Left renal cortex interstitium (tissue), 4 donors: ENCODE measurements around the gene FHIT. TPM values are rescaled to one million over a fixed set of nuclear protein-coding genes. Genes with fewer than 3 reads are reported as not detected.
"Not testable (repeated sequence)": the region's sequence is repeated elsewhere in the genome, so short reads cannot be mapped to it uniquely, and the experiment has no call there.

Source experiments
- DNase-seq, 4 donors: peaks; one replicate each; pipeline ENCODE4 v3.0.0-alpha.2; 2013; ENCODE audit warnings: low read depth in 4 of 4, low spot score in 2 of 4, missing footprints in 1 of 4
- polyA plus RNA-seq, 4 donors: library from polyadenylated mRNA; unstranded; fragments of 120-200 nt; gene quantifications; one replicate each; pipeline ENCODE4 v1.2.1, GENCODE V29; 2013; ENCODE audit not compliant: insufficient read length in 4 of 4

FHIT gene
- polyA plus RNA-seq, 4 donors: 23.4 to 29.9 (median 26.0) TPM

- DNase-seq: no peak
These were observed 19.6 kb downstream of the FHIT start for GRCh38 chr3:61231693-61232092.

GRCh38 chr3:61227799-61228198, 23.5 kb downstream of the FHIT start:
- DNase-seq: no peak

- DNase-seq: no peak
These were observed 25.0 kb downstream of the FHIT start for GRCh38 chr3:61226166-61226686.

GRCh38 chr3:61224823-61225222, 26.4 kb downstream of the FHIT start:
- DNase-seq: no peak

GRCh38 chr3:61223451-61223850, 27.8 kb downstream of the FHIT start:
- no peak for DNase-seq

- DNase-seq: no peak
These were observed 28.8 kb downstream of the FHIT start for GRCh38 chr3:61222467-61222866.

GRCh38 chr3:61221759-61222362, 29.4 kb downstream of the FHIT start:
- no peak for DNase-seq

GRCh38 chr3:61218504-61218903, 32.7 kb downstream of the FHIT start:
- no peak for DNase-seq

- DNase-seq: not testable (repeated sequence)
These were observed 35.1 kb downstream of the FHIT start for GRCh38 chr3:61216171-61216570.

- DNase-seq: no peak
These were observed 49.2 kb downstream of the FHIT start for GRCh38 chr3:61202086-61202485.

- no peak for DNase-seq
These were observed 50.2 kb downstream of the FHIT start for GRCh38 chr3:61201071-61201470.

GRCh38 chr3:61200270-61200669, 51.0 kb downstream of the FHIT start:
- DNase-seq: no peak

GRCh38 chr3:61199843-61200242, 51.4 kb downstream of the FHIT start:
- DNase-seq: no peak

GRCh38 chr3:61194892-61195538, 56.2 kb downstream of the FHIT start:
- DNase-seq: no peak

GRCh38 chr3:61192222-61192621, 59.0 kb downstream of the FHIT start:
- no peak for DNase-seq

GRCh38 chr3:61190205-61190604, 61.0 kb downstream of the FHIT start:
- not testable (repeated sequence) for DNase-seq

- DNase-seq: no peak
These were observed 65.2 kb downstream of the FHIT start for GRCh38 chr3:61186030-61186429.

- no peak for DNase-seq
These were observed 66.3 kb downstream of the FHIT start for GRCh38 chr3:61184956-61185355.

- no peak for DNase-seq
These were observed 68.6 kb downstream of the FHIT start for GRCh38 chr3:61182662-61183061.

- DNase-seq: no peak
These were observed 69.4 kb downstream of the FHIT start for GRCh38 chr3:61181874-61182273.

- DNase-seq: no peak
These were observed 71.0 kb downstream of the FHIT start for GRCh38 chr3:61180206-61180605.

GRCh38 chr3:61178167-61178566, 73.1 kb downstream of the FHIT start:
- DNase-seq: no peak
